ENCODE data around the gene PCDHA1. TPM values are rescaled to one million over a fixed set of nuclear protein-coding genes. Genes with fewer than 3 reads are reported as not detected.

The PCDHA1 gene
- total and polyA plus RNA-seq, 2 experiments from 2014 or later, result 0.81 to 1.6 TPM

DNA sequence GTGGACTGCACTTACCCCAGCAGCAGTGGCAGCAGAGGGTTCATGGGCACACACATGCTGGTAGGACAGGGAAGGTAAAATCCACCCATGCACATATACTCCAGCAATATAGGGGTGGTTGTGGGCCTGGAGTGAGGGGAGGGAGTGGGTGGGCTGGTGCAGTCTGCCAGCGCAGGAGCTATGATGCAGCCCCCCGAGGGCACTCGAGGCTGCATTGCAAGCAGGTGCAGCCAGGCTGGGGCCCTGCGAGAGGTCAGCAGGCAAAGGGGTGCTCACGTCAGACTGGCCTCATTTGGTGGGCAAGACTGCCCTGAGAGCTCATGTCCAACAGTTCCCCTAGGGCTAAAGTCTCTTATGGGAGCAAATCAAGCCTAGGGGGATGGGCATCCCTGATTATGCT lies 32.4 kb upstream of the PCDHA1 start (continued):
- TF ChIP-seq, protein P1, sequence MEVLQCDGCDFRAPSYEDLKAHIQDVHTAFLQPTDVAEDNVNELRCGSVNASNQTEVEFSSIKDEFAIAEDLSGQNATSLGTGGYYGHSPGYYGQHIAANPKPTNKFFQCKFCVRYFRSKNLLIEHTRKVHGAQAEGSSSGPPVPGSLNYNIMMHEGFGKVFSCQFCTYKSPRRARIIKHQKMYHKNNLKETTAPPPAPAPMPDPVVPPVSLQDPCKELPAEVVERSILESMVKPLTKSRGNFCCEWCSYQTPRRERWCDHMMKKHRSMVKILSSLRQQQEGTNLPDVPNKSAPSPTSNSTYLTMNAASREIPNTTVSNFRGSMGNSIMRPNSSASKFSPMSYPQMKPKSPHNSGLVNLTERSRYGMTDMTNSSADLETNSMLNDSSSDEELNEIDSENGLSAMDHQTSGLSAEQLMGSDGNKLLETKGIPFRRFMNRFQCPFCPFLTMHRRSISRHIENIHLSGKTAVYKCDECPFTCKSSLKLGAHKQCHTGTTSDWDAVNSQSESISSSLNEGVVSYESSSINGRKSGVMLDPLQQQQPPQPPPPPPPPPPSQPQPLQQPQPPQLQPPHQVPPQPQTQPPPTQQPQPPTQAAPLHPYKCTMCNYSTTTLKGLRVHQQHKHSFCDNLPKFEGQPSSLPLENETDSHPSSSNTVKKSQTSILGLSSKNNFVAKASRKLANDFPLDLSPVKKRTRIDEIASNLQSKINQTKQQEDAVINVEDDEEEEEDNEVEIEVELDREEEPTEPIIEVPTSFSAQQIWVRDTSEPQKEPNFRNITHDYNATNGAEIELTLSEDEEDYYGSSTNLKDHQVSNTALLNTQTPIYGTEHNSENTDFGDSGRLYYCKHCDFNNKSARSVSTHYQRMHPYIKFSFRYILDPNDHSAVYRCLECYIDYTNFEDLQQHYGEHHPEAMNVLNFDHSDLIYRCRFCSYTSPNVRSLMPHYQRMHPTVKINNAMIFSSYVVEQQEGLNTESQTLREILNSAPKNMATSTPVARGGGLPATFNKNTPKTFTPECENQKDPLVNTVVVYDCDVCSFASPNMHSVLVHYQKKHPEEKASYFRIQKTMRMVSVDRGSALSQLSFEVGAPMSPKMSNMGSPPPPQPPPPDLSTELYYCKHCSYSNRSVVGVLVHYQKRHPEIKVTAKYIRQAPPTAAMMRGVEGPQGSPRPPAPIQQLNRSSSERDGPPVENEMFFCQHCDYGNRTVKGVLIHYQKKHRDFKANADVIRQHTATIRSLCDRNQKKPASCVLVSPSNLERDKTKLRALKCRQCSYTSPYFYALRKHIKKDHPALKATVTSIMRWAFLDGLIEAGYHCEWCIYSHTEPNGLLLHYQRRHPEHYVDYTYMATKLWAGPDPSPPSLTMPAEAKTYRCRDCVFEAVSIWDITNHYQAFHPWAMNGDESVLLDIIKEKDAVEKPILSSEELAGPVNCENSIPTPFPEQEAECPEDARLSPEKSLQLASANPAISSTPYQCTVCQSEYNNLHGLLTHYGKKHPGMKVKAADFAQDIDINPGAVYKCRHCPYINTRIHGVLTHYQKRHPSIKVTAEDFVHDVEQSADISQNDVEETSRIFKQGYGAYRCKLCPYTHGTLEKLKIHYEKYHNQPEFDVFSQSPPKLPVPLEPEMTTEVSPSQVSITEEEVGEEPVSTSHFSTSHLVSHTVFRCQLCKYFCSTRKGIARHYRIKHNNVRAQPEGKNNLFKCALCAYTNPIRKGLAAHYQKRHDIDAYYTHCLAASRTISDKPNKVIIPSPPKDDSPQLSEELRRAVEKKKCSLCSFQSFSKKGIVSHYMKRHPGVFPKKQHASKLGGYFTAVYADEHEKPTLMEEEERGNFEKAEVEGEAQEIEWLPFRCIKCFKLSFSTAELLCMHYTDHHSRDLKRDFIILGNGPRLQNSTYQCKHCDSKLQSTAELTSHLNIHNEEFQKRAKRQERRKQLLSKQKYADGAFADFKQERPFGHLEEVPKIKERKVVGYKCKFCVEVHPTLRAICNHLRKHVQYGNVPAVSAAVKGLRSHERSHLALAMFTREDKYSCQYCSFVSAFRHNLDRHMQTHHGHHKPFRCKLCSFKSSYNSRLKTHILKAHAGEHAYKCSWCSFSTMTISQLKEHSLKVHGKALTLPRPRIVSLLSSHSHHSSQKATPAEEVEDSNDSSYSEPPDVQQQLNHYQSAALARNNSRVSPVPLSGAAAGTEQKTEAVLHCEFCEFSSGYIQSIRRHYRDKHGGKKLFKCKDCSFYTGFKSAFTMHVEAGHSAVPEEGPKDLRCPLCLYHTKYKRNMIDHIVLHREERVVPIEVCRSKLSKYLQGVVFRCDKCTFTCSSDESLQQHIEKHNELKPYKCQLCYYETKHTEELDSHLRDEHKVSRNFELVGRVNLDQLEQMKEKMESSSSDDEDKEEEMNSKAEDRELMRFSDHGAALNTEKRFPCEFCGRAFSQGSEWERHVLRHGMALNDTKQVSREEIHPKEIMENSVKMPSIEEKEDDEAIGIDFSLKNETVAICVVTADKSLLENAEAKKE (CRISPR knock-in tag; IDR thresholded peaks at IDR 0.05), result no peak
- TF ChIP-seq, protein P2, sequence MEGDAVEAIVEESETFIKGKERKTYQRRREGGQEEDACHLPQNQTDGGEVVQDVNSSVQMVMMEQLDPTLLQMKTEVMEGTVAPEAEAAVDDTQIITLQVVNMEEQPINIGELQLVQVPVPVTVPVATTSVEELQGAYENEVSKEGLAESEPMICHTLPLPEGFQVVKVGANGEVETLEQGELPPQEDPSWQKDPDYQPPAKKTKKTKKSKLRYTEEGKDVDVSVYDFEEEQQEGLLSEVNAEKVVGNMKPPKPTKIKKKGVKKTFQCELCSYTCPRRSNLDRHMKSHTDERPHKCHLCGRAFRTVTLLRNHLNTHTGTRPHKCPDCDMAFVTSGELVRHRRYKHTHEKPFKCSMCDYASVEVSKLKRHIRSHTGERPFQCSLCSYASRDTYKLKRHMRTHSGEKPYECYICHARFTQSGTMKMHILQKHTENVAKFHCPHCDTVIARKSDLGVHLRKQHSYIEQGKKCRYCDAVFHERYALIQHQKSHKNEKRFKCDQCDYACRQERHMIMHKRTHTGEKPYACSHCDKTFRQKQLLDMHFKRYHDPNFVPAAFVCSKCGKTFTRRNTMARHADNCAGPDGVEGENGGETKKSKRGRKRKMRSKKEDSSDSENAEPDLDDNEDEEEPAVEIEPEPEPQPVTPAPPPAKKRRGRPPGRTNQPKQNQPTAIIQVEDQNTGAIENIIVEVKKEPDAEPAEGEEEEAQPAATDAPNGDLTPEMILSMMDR (conservative IDR thresholded peaks at IDR 0.05; ENCODE audit: low read depth in 2 of 2), result no peak
- TF ChIP-seq JUNB (IDR thresholded peaks at IDR 0.05; ENCODE audit: unreplicated experiment) (no peak), ZNF331 (CRISPR knock-in tag; IDR thresholded peaks at IDR 0.05; ENCODE audit: low read depth) (no peak), POLR2AphosphoS5 (IDR thresholded peaks at IDR 0.05; ENCODE audit: low read depth) (no peak)
- TF ChIP-seq, protein P3, sequence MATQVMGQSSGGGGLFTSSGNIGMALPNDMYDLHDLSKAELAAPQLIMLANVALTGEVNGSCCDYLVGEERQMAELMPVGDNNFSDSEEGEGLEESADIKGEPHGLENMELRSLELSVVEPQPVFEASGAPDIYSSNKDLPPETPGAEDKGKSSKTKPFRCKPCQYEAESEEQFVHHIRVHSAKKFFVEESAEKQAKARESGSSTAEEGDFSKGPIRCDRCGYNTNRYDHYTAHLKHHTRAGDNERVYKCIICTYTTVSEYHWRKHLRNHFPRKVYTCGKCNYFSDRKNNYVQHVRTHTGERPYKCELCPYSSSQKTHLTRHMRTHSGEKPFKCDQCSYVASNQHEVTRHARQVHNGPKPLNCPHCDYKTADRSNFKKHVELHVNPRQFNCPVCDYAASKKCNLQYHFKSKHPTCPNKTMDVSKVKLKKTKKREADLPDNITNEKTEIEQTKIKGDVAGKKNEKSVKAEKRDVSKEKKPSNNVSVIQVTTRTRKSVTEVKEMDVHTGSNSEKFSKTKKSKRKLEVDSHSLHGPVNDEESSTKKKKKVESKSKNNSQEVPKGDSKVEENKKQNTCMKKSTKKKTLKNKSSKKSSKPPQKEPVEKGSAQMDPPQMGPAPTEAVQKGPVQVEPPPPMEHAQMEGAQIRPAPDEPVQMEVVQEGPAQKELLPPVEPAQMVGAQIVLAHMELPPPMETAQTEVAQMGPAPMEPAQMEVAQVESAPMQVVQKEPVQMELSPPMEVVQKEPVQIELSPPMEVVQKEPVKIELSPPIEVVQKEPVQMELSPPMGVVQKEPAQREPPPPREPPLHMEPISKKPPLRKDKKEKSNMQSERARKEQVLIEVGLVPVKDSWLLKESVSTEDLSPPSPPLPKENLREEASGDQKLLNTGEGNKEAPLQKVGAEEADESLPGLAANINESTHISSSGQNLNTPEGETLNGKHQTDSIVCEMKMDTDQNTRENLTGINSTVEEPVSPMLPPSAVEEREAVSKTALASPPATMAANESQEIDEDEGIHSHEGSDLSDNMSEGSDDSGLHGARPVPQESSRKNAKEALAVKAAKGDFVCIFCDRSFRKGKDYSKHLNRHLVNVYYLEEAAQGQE (IDR thresholded peaks at IDR 0.05; ENCODE audit: unreplicated experiment), result no peak
